Trophoblast cell (in vitro differentiated cells and primary cell): ENCODE data around the gene TBCD.

Experiments used
- DNase-seq, 2 donors: peaks; one replicate each; pipeline ENCODE4 v3.0.0-alpha.2; 2016
- H2AFZ ChIP-seq: 2 replicates; pipeline ENCODE4 v1.6.1; 2013; ENCODE audit warnings: low read length, moderate library complexity, mild to moderate bottlenecking; ENCODE audit not compliant: insufficient read depth, poor library complexity
- H2AK5ac ChIP-seq: 2 replicates; pipeline ENCODE4 v1.6.1; 2013; ENCODE audit warnings: mild to moderate bottlenecking, low read length
- H2BK120ac ChIP-seq: 2 replicates; pipeline ENCODE4 v1.6.1; 2013; ENCODE audit warnings: low read length, mild to moderate bottlenecking, moderate library complexity; ENCODE audit not compliant: insufficient read depth, poor library complexity
- H2BK12ac ChIP-seq: 2 replicates; pipeline ENCODE4 v1.6.1; 2013; ENCODE audit warnings: mild to moderate bottlenecking, low read length, moderate library complexity
- H2BK5ac ChIP-seq: 2 replicates; pipeline ENCODE4 v1.6.1; 2013; ENCODE audit warnings: low read length, low read depth, moderate library complexity, mild to moderate bottlenecking; ENCODE audit not compliant: poor library complexity
- H3K14ac ChIP-seq: 2 replicates; pipeline ENCODE4 v1.6.1; 2013; ENCODE audit warnings: mild to moderate bottlenecking, low read length
- H3K18ac ChIP-seq: 2 replicates; pipeline ENCODE4 v1.6.1; 2013; ENCODE audit warnings: mild to moderate bottlenecking, low read length
- H3K23ac ChIP-seq: 2 replicates; pipeline ENCODE4 v1.6.1; 2013; ENCODE audit warnings: low read length
- H3K27ac ChIP-seq: 2 replicates; pipeline ENCODE4 v1.5.1; 2013; ENCODE audit warnings: low read depth, mild to moderate bottlenecking, inconsistent platforms, low read length, moderate library complexity
- H3K27me3 ChIP-seq: 2 replicates; pipeline ENCODE4 v1.6.1; 2013; ENCODE audit warnings: inconsistent platforms, mild to moderate bottlenecking, low read length, moderate library complexity; ENCODE audit not compliant: insufficient read depth
- H3K36me3 ChIP-seq, 2 experiments: 1 replicate in 1 of 2; 2 replicates in 1 of 2; pipeline ENCODE4 v1.6.1; 2013; ENCODE audit warnings: low read length in 2 of 2, mild to moderate bottlenecking in 2 of 2, moderate library complexity in 1 of 2; ENCODE audit not compliant: insufficient read depth in 2 of 2, control insufficient read depth in 1 of 2
- H3K4ac ChIP-seq: 2 replicates; pipeline ENCODE4 v1.6.1; 2013; ENCODE audit warnings: low read depth, mild to moderate bottlenecking, low read length, moderate library complexity
- H3K4me1 ChIP-seq, 2 experiments: 1 replicate in 1 of 2; 2 replicates in 1 of 2; pipeline ENCODE4 v1.6.1; 2013; ENCODE audit warnings: low read length in 2 of 2, mild to moderate bottlenecking in 2 of 2, moderate library complexity in 1 of 2; ENCODE audit not compliant: insufficient read depth in 2 of 2, control insufficient read depth in 1 of 2
- H3K4me2 ChIP-seq: 2 replicates; pipeline ENCODE4 v1.6.1; 2013; ENCODE audit warnings: inconsistent platforms, mild to moderate bottlenecking, low read length, moderate library complexity
- H3K4me3 ChIP-seq: 2 replicates; pipeline ENCODE4 v1.5.1; 2013; ENCODE audit warnings: mild to moderate bottlenecking, low read depth, low read length, inconsistent platforms
- H3K79me1 ChIP-seq: one replicate; pipeline ENCODE4 v1.6.1; 2013; ENCODE audit warnings: low read length
- H3K79me2 ChIP-seq: 2 replicates; pipeline ENCODE4 v1.6.1; 2013; ENCODE audit warnings: low read length, mild to moderate bottlenecking; ENCODE audit not compliant: control insufficient read depth, insufficient read depth, poor library complexity
- H3K9ac ChIP-seq: 2 replicates; pipeline ENCODE4 v1.6.1; 2013; ENCODE audit warnings: mild to moderate bottlenecking, low read length
- H3K9me3 ChIP-seq: 2 replicates; pipeline ENCODE4 v1.6.1; 2013; ENCODE audit warnings: low read depth, mild to moderate bottlenecking, control low read depth, inconsistent platforms, low read length; ENCODE audit not compliant: insufficient read depth
- H4K12ac ChIP-seq: 2 replicates; pipeline ENCODE4 v1.6.1; 2013; ENCODE audit warnings: low read depth, mild to moderate bottlenecking, low read length, moderate library complexity
- H4K8ac ChIP-seq: 2 replicates; pipeline ENCODE4 v1.6.1; 2013; ENCODE audit warnings: low read depth, mild to moderate bottlenecking, low read length, moderate library complexity
- H4K91ac ChIP-seq: one replicate; pipeline ENCODE4 v1.6.1; 2013; ENCODE audit warnings: low read depth, mild to moderate bottlenecking, low read length, moderate library complexity
- WGBS: extraction: QIAGEN DNeasy Blood & Tissue Kit; methylation state at CpG from one replicate; pipeline ENCODE4 v1.1.7; 2013; ENCODE audit warnings: missing lambda C conversion rate; ENCODE audit not compliant: insufficient read length, insufficient coverage; ENCODE audit errors: extremely low coverage; 5-methylcytosine and 5-hydroxymethylcytosine counted together

TBCD gene

DNA sequence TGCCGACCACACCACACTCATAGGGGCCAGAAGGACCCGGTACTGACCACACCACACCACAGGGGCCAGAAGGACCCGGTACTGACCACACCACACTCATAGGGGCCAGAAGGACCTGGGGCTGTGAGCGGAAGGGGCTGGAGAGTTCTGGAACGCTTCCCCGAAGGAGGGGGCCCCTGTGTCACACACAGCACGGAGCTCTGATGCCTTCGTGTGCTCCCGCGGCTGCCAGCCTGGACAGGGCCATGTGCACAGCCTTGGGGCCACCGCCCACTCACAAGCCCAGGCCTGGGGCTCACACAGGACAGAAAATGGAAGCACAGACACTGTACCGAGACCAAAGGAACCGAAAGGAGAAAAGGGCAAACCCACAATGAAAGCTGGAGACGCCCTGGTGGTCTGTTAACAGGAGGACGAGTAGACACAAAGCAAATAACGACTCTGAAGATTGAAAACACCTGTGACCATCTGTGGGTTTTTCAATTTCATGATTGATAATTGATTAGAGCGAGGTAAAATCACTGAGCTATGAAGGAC lies 221.0 kb downstream of the TBCD start:
- no peak overlapping the region for H4K91ac ChIP-seq
- no peak overlapping the region for H3K4me2 ChIP-seq
- no peak overlapping the region for H3K27ac ChIP-seq
- H2AK5ac ChIP-seq: no peak overlapping the region
- H3K4ac ChIP-seq: no peak overlapping the region
- no peak for DNase-seq
- no peaks in the 10 kb centered on the region for H3K79me2 ChIP-seq
- H2BK5ac ChIP-seq: no peak overlapping the region
- no peak overlapping the region for H3K18ac ChIP-seq
- no peak overlapping the region for H3K14ac ChIP-seq
- H3K9ac ChIP-seq: no peak overlapping the region
- no peaks in the 10 kb centered on the region for H3K4me1 ChIP-seq
- H3K27me3 ChIP-seq: no peaks in the 10 kb centered on the region
- no peak overlapping the region for H2BK12ac ChIP-seq
- no peak overlapping the region for H4K12ac ChIP-seq
- H2AFZ ChIP-seq: no peak overlapping the region
- H3K36me3 ChIP-seq: no peaks in the 10 kb centered on the region
- no peak overlapping the region for H3K23ac ChIP-seq
- WGBS: no CpG with 5 or more reads among the region's 17 CpGs
- no peak overlapping the region for H2BK120ac ChIP-seq
- no peak overlapping the region for H4K8ac ChIP-seq
- no peak overlapping the region for H3K4me3 ChIP-seq
- no peaks in the 10 kb centered on the region for H3K79me1 ChIP-seq
- peaks cover 21% of the 10 kb centered on the region for H3K9me3 ChIP-seq

DNA sequence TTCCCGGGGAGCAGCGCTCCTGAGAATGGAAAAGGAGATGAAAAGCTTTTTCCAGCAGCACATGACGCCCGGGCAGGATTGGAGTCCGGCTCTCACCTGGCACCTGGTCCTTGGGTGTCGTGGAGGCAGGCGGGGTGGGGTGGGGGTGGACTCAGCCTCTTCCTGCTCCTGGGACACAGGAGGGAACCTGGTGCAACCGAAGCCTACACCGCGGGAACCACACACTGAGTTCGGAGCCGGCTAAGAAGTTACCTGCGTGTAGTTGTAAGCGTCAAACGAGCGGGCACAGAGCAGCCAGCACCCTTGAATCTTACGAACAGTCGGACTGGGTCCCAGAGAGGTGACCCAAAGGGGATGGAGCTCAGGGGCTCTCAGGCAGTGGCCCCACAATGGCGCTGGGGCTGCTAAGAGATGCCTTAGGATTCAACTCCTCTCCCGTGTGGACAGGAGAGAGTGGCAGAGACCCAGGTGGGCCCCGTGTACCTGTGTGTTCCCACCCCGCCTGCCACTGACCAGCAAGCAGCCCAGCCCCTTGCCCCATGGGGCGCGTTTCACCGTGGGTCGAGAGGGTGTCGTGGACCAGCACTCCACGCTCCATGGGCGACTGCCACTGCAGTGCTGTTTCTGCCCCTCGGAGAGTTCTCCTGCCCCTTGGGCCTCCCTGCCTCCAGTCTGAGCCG lies 221.7 kb downstream of the TBCD start:
- Histone ChIP-seq H3K27me3 (no peaks in the 10 kb centered on the region), H4K8ac (no peak overlapping the region), H3K79me1 (no peaks in the 10 kb centered on the region), H3K4ac (no peak overlapping the region), H2BK120ac (no peak overlapping the region), H3K79me2 (no peaks in the 10 kb centered on the region), H3K4me3 (no peak overlapping the region), H3K18ac (no peak overlapping the region), H4K12ac (no peak overlapping the region), H3K14ac (no peak overlapping the region), H3K36me3 (no peaks in the 10 kb centered on the region), H3K9ac (no peak overlapping the region), H3K27ac (no peak overlapping the region), H4K91ac (no peak overlapping the region), H2BK5ac (no peak overlapping the region), H3K4me1 (no peaks in the 10 kb centered on the region), H2AK5ac (no peak overlapping the region), H3K4me2 (no peak overlapping the region), H2BK12ac (no peak overlapping the region), H2AFZ (no peak overlapping the region), H3K9me3 (peaks cover 21% of the 10 kb centered on the region), H3K23ac (no peak overlapping the region)
- DNase-seq: no peak
- WGBS: no CpG with 5 or more reads among the region's 31 CpGs

DNA sequence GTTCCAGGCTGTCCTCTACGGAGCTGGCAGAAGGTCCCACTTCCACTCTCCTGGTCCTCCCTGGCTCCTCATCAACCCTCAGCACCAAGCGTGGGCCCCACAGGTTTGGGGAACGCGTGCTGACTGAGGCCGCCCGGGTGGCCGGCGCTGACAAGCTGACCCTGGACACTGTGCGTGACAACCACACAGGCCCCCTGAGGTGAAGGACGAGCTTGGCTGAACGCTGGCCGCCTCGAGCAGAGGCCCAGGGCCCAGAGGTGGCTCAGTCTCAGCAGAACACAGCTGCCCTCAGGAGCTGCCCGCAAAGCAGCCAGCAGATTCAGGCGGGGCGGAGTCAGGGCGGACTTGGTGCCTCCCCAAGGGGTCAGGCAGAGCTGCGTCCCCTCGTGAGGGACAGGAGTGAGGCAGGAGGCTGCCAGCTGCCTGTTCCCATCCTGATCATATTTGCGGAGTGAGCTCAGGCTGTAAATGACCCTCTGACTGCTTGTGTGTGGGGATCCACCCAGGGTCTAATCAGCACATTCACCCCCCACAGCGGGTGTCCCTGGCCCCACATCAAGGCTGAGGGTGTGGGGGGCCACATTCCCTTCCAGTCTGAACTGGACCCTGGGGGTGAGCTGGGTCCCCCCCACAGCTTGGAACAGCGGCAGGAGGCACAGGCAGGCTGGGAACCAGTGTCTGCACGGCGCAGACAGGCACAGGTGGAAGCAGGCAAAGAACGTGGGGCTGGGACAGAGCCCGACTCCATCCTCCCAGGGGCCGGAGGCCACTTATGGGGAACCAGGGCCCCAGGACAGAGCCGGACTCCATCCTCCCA lies 222.5 kb downstream of the TBCD start:
- no peak overlapping the region for H4K12ac ChIP-seq
- H4K91ac ChIP-seq: no peak overlapping the region
- H2AK5ac ChIP-seq: no peak overlapping the region
- H3K23ac ChIP-seq: no peak overlapping the region
- H3K9me3 ChIP-seq: peaks cover 21% of the 10 kb centered on the region
- no peaks in the 10 kb centered on the region for H3K36me3 ChIP-seq
- H3K14ac ChIP-seq: no peak overlapping the region
- no peak overlapping the region for H3K18ac ChIP-seq
- H3K9ac ChIP-seq: no peak overlapping the region
- H3K27me3 ChIP-seq: no peaks in the 10 kb centered on the region
- no peak overlapping the region for H2BK120ac ChIP-seq
- WGBS: no CpG with 5 or more reads among the region's 28 CpGs
- H2BK5ac ChIP-seq: no peak overlapping the region
- no peak overlapping the region for H3K4me3 ChIP-seq
- H3K79me1 ChIP-seq: no peaks in the 10 kb centered on the region
- DNase-seq: no peak
- no peak overlapping the region for H3K4me2 ChIP-seq
- H3K27ac ChIP-seq: no peak overlapping the region
- H2AFZ ChIP-seq: no peak overlapping the region
- H3K79me2 ChIP-seq: no peaks in the 10 kb centered on the region
- H3K4ac ChIP-seq: no peak overlapping the region
- H4K8ac ChIP-seq: no peak overlapping the region
- H2BK12ac ChIP-seq: no peak overlapping the region
- H3K4me1 ChIP-seq: no peaks in the 10 kb centered on the region

DNA sequence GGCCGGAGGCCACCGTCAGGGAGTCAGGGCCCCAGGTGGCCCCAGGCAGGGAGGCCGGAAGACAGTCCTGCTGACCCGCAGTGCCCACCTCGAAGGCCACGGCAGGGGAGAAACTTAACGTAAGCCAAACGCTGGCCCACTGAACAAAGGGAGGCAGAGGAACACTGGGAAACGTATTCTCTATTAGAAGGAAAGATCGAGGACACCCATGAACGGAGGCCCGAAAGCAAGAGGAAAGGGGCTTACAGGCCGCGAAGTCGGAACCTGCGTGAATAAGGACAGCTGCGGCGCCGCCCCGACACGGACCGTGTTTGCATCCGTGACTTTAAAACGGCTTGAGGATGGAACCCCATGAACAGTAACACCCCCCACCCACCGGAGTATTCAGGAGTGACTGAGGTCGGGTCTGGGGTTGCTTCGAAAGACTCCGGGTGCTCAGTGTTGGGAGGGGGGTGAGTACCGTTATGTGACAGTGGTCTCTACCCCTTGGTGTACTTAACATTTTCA lies 225.2 kb downstream of the TBCD start:
- H3K4me2 ChIP-seq: no peak overlapping the region
- no peak overlapping the region for H3K27ac ChIP-seq
- no peak overlapping the region for H3K18ac ChIP-seq
- no peaks in the 10 kb centered on the region for H3K4me1 ChIP-seq
- H2AK5ac ChIP-seq: no peak overlapping the region
- no peak overlapping the region for H3K9ac ChIP-seq
- H4K12ac ChIP-seq: no peak overlapping the region
- no peak overlapping the region for H3K4me3 ChIP-seq
- WGBS: no CpG with 5 or more reads among the region's 29 CpGs
- H3K14ac ChIP-seq: no peak overlapping the region
- no peaks in the 10 kb centered on the region for H3K79me2 ChIP-seq
- H3K36me3 ChIP-seq: no peaks in the 10 kb centered on the region
- H3K4ac ChIP-seq: no peak overlapping the region
- H3K9me3 ChIP-seq: peaks cover 19% of the 10 kb centered on the region
- H3K79me1 ChIP-seq: no peaks in the 10 kb centered on the region
- H4K91ac ChIP-seq: no peak overlapping the region
- H3K27me3 ChIP-seq: no peaks in the 10 kb centered on the region
- H3K23ac ChIP-seq: no peak overlapping the region
- H4K8ac ChIP-seq: no peak overlapping the region
- H2AFZ ChIP-seq: no peak overlapping the region
- no peak overlapping the region for H2BK12ac ChIP-seq
- H2BK120ac ChIP-seq: no peak overlapping the region
- no peak for DNase-seq
- no peak overlapping the region for H2BK5ac ChIP-seq
